GM23248 (cell line): ENCODE measurements around the gene YES1.

Source experiments
- EZH2 ChIP-seq: fragments of 200-600 bp; sonication (generic); IDR thresholded peaks from 2 replicates; pipeline ENCODE4 v1.6.1; 2018; ENCODE audit warnings: antibody characterized with exemption, mild to moderate bottlenecking; ENCODE audit not compliant: insufficient read depth, poor library complexity, severe bottlenecking
- EZH2phosphoT487 ChIP-seq: fragments of 200-600 bp; sonication (generic); IDR thresholded peaks from 2 replicates; pipeline ENCODE4 v1.6.1; 2018; ENCODE audit warnings: antibody characterized with exemption, moderate library complexity, mild to moderate bottlenecking, low read depth; ENCODE audit not compliant: insufficient read depth

- TF ChIP-seq EZH2 (no peak), EZH2phosphoT487 (no peak)
These were observed 3.5 kb downstream of the YES1 start for GRCh38 chr18:808502-808901.
